HPDE6-E6E7 (cell line): ENCODE measurements around the gene TBL3.
A peak's percentile ranks its signal among the peaks of the same experiment; 100 is the strongest.

Experiments used
- DNase-seq: peaks from one replicate; pipeline ENCODE4 v3.0.0; 2011; ENCODE audit warnings: missing footprints; ENCODE audit errors: extremely low spot score

The TBL3 gene

GRCh38 chr16:1982991-1983543 is 11.2 kb downstream of the TBL3 start:
- no peak for DNase-seq

GRCh38 chr16:1983544-1984346 is 11.9 kb downstream of the TBL3 start, which contains the start of gene GFER:
GFER (plus strand) TSS chr16:1984193; CDS start chr16:1984219, 26 bp downstream.
- DNase-seq = peak; percentile 72

- DNase-seq = no peak
These were observed 12.7 kb downstream of the TBL3 start for GRCh38 chr16:1984347-1985225.

- DNase-seq = no peak
These were observed 13.8 kb downstream of the TBL3 start for GRCh38 chr16:1985466-1986150.

- no peak for DNase-seq
These were observed 15.3 kb downstream of the TBL3 start for GRCh38 chr16:1987198-1987597.

GRCh38 chr16:1989209-1990100 is 17.6 kb downstream of the TBL3 start, which contains the start of gene SYNGR3:
SYNGR3 (plus strand) TSS chr16:1989970; CDS start chr16:1990103, 133 bp downstream.
- DNase-seq = no peak

GRCh38 chr16:1990101-1990350 is 18.2 kb downstream of the TBL3 start:
- no peak for DNase-seq

GRCh38 chr16:1990351-1991134 is 18.7 kb downstream of the TBL3 start:
- no peak for DNase-seq

GRCh38 chr16:1991135-1991551 is 19.3 kb downstream of the TBL3 start:
- DNase-seq = no peak

GRCh38 chr16:1991588-1991947 is 19.7 kb downstream of the TBL3 start:
- DNase-seq = no peak

- DNase-seq = peak; percentile 68
These were observed 20.3 kb downstream of the TBL3 start for GRCh38 chr16:1991948-1992703.

- no peak for DNase-seq
These were observed 21.0 kb downstream of the TBL3 start for GRCh38 chr16:1992704-1993317.

GRCh38 chr16:1993731-1994131 is 21.9 kb downstream of the TBL3 start:
- peak; percentile 58 for DNase-seq

GRCh38 chr16:1997494-1998359 is 25.9 kb downstream of the TBL3 start:
- DNase-seq = no peak

GRCh38 chr16:1998360-1998835 is 26.5 kb downstream of the TBL3 start:
- DNase-seq = no peak

- no peak for DNase-seq
These were observed 27.3 kb downstream of the TBL3 start for GRCh38 chr16:1998852-1999801.
